Suppressor macrophage treated with lipopolysaccharide for 4 hours (primary cell): Measurements from ENCODE around the gene KRTAP2-4.
"Not testable (repeated sequence)": the region's sequence is repeated elsewhere in the genome, so short reads cannot be mapped to it uniquely, and the experiment has no call there.

Experiments used
- DNase-seq: peaks from one replicate; pipeline ENCODE4 v3.0.0-alpha.2; 2020

Gene KRTAP2-4

GRCh38 chr17:41034346-41034935 is 31.2 kb downstream of the KRTAP2-4 start, which contains the start of gene KRTAP1-3:
Gene KRTAP1-3, minus strand, starts transcription at chr17:41034874. Its CDS starts 53 bp downstream, at chr17:41034821.
- not testable (repeated sequence) for DNase-seq

DNA sequence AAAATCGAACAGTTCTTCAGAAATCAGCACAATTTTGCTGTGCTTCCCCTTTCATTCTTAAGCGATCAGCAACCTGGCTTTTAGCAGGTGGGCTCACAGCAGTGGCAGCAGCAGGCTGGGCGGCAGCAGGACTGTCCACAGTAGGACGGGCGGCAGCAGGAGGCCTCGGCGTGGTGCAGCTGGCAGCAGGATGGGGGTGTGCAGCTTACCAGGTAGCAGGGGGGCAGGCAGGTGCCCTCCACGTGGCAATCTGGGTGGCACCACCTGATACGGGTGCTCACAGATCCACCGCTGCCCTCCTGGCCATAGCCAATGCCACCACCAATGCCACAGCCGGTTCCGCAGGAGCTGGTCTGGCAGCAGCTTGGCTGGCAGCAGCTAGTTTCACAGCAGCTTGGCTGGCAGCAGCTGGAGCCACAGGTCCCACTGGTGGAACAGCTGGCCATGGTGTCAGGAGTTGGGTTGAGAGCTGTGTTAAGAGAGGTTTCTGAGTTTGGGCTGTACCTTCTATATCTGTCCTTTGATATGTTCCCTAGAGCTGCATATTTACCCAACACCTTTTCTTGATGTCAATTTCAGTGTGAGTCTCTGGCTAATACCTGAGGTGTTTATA is 35.9 kb downstream of the KRTAP2-4 start, which contains the start of gene KRTAP1-4:
TSS of gene KRTAP1-4 (minus strand) at position 563 of the 613 bp plus-strand sequence. CDS start at position 446, 117 bp downstream.
- DNase-seq, result no peak

GRCh38 chr17:41026715-41027471 is 38.8 kb downstream of the KRTAP2-4 start, which contains the start of gene KRTAP1-5:
Gene KRTAP1-5, minus strand, starts transcription at chr17:41027208. Its CDS starts 53 bp downstream, at chr17:41027155.
- DNase-seq, result no peak

GRCh38 chr17:41024697-41025096 is 41.0 kb downstream of the KRTAP2-4 start:
- no peak for DNase-seq

- no peak for DNase-seq
Measured at GRCh38 chr17:41020336-41020735, 45.3 kb downstream of the KRTAP2-4 start.

DNA sequence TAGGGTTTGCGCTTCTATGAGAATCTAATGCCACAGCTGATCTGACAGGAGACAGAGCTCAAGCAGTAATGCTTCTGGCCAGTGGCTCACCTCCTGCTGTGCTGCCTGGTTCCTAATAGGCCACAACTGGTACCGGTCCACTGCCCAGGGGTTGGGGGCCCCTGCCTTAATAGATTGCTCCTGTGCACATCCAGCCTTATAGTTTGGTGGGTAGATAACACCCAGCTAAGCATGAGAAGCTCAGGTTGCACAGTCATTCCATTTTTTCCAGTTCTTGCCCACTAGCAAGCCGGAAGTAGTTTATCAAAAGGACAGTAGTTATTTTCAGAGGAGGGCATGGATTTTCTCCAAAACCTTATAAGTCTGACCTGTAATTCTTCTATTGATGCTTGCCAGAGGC is 46.3 kb downstream of the KRTAP2-4 start:
- no peak for DNase-seq

GRCh38 chr17:41018541-41018940 is 47.1 kb downstream of the KRTAP2-4 start:
- no peak for DNase-seq

GRCh38 chr17:41016578-41017215 is 49.0 kb downstream of the KRTAP2-4 start:
- DNase-seq, result no peak

GRCh38 chr17:41015454-41015853 is 50.2 kb downstream of the KRTAP2-4 start:
- no peak for DNase-seq
